HepG2 (cell line): ENCODE data around the gene MROH2A. TPM values are rescaled to one million over a fixed set of nuclear protein-coding genes. Genes with fewer than 3 reads are reported as not detected.
A peak's percentile ranks its signal among the peaks of the same experiment; 100 is the strongest.

ENCODE experiments used
- CC2D1A ChIP-seq: sonication (generic); formaldehyde crosslinking; IDR thresholded peaks from 2 replicates; pipeline ENCODE4 v1.8.1; 2023; ENCODE audit warnings: mild to moderate bottlenecking, missing genetic modification reagents
- GZF1 ChIP-seq: sonication (generic); formaldehyde crosslinking; IDR thresholded peaks from 2 replicates; pipeline ENCODE4 v1.5.1; 2020; ENCODE audit warnings: mild to moderate bottlenecking, missing genetic modification reagents
- IKZF1 ChIP-seq: fragments of 450-650 bp; IDR thresholded peaks from 2 replicates; pipeline ENCODE4 v1.7.1; 2016
- ISX ChIP-seq: sonication (generic); formaldehyde crosslinking; conservative IDR thresholded peaks from 2 replicates; pipeline ENCODE4 v1.5.0; 2020; ENCODE audit warnings: missing genetic modification reagents
- KDM2A ChIP-seq: sonication (generic); formaldehyde crosslinking; IDR thresholded peaks from 2 replicates; pipeline ENCODE4 v1.4.0; 2020; ENCODE audit warnings: low read depth, missing genetic modification reagents, borderline replicate concordance
- MAFG ChIP-seq: sonication (generic); formaldehyde crosslinking; IDR thresholded peaks from 2 replicates; pipeline ENCODE4 v1.5.1; 2020; ENCODE audit warnings: mild to moderate bottlenecking, missing genetic modification reagents
- MIXL1 ChIP-seq: IDR thresholded peaks from 2 replicates; pipeline ENCODE4 v1.6.1; 2016
- NR2F2 ChIP-seq: IDR thresholded peaks from 2 replicates; pipeline ENCODE4 v1.6.1; 2012; ENCODE audit warnings: low read depth, inconsistent platforms, borderline replicate concordance
- STAG1 ChIP-seq: sonication (generic); formaldehyde crosslinking; IDR thresholded peaks from 2 replicates; pipeline ENCODE4 v1.4.0; 2020; ENCODE audit warnings: missing genetic modification reagents
- ZNF329 ChIP-seq: sonication (generic); formaldehyde crosslinking; IDR thresholded peaks from 2 replicates; pipeline ENCODE4 v1.9.0; 2021; ENCODE audit warnings: low read depth, mild to moderate bottlenecking, missing genetic modification reagents
- ZNF598 ChIP-seq: sonication (generic); formaldehyde crosslinking; IDR thresholded peaks from 2 replicates; pipeline ENCODE4 v1.5.1; 2020; ENCODE audit warnings: mild to moderate bottlenecking, missing genetic modification reagents, borderline replicate concordance
- ZNF746 ChIP-seq: sonication (generic); formaldehyde crosslinking; IDR thresholded peaks from 2 replicates; pipeline ENCODE4 v1.8.0; 2022; ENCODE audit warnings: mild to moderate bottlenecking, missing genetic modification reagents
- ZSCAN30 ChIP-seq: sonication (generic); formaldehyde crosslinking; IDR thresholded peaks from 2 replicates; pipeline ENCODE4 v1.5.0; 2020; ENCODE audit warnings: mild to moderate bottlenecking, missing genetic modification reagents
- polyA plus RNA-seq, 8 experiments: library from polyadenylated mRNA; depleted of rRNA in 3 of 8; stranded (reverse) in 7 of 8; unstranded in 1 of 8; fragments of >200 nt; fragmentation: Illumina TruSeq in 4 of 8; extraction: Trizol in 4 of 8; gene quantifications; 2 replicates each; pipeline versions ENCODE4 v1.2.1 to v1.2.3, GENCODE V29; 2011 to 2016; ENCODE audit warnings: low read depth in 4 of 8, missing spikeins in 1 of 8, mixed read lengths in 1 of 8; ENCODE audit not compliant: insufficient read depth in 1 of 8
- total RNA-seq, 5 experiments: library from RNA; depleted of rRNA; stranded (reverse); fragments of >200 nt; fragmentation: Illumina TruSeq; extraction: Trizol; gene quantifications; 2 replicates each; pipeline ENCODE4 v1.2.3, GENCODE V29; 2016; ENCODE audit warnings: low read depth in 1 of 5
- TF ChIP-seq, protein P1 (sequence below): sonication (generic); formaldehyde crosslinking; IDR thresholded peaks from 2 replicates; pipeline ENCODE4 v1.4.0; 2020; ENCODE audit warnings: mild to moderate bottlenecking, missing genetic modification reagents
- TF ChIP-seq, protein P2 (sequence below), 2 experiments: sonication (generic) in 1 of 2; formaldehyde crosslinking in 1 of 2; IDR thresholded peaks; 2 replicates each; pipeline versions ENCODE4 v1.5.1 to v1.6.1; 2011 to 2020; ENCODE audit warnings: borderline replicate concordance in 1 of 2, low read depth in 1 of 2, low read length in 1 of 2, mild to moderate bottlenecking in 1 of 2, missing genetic modification reagents in 1 of 2, moderate library complexity in 1 of 2
- TF ChIP-seq, protein P3 (sequence below): sonication (generic); formaldehyde crosslinking; IDR thresholded peaks from 2 replicates; pipeline ENCODE4 v1.4.0; 2020; ENCODE audit warnings: missing genetic modification reagents
- TF ChIP-seq, protein P4 (sequence below): sonication (generic); formaldehyde crosslinking; IDR thresholded peaks from 2 replicates; pipeline ENCODE4 v1.9.0; 2021; ENCODE audit warnings: missing genetic modification reagents, mild to moderate bottlenecking, borderline replicate concordance
- TF ChIP-seq, protein P5 (sequence below): sonication (generic); formaldehyde crosslinking; IDR thresholded peaks from 2 replicates; pipeline ENCODE4 v1.8.0; 2022; ENCODE audit warnings: missing genetic modification reagents, low read depth, mild to moderate bottlenecking, borderline replicate concordance

MROH2A gene
- total and polyA plus RNA-seq, 2 of the 13 experiments (the other 11 are each of a cell fraction or from before 2014, with no cell fraction given): 0.03 to 0.04 TPM

DNA sequence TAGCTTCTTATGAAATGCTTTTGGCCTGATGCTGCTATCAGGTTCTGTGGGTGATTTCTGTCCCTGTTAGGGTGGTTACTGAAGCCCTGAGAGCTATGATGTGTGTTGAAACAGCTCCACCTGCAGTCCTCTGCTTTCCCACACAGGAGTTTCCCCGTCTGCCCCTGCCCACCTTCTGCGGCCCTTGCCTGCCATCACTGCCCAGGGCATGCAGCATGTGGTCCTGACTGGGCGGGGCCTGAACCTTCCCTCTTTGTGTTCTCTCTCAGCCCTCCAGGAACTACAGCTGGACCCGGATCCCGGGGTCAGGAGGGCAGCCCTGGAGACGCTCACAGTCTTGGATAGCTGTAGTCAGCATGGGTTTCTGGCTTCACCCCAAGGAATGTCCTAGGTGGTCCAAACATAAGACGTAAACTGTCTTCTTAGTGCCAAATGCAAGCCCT, 54.8 kb downstream of the MROH2A start (continued):
- TF ChIP-seq, protein P1, sequence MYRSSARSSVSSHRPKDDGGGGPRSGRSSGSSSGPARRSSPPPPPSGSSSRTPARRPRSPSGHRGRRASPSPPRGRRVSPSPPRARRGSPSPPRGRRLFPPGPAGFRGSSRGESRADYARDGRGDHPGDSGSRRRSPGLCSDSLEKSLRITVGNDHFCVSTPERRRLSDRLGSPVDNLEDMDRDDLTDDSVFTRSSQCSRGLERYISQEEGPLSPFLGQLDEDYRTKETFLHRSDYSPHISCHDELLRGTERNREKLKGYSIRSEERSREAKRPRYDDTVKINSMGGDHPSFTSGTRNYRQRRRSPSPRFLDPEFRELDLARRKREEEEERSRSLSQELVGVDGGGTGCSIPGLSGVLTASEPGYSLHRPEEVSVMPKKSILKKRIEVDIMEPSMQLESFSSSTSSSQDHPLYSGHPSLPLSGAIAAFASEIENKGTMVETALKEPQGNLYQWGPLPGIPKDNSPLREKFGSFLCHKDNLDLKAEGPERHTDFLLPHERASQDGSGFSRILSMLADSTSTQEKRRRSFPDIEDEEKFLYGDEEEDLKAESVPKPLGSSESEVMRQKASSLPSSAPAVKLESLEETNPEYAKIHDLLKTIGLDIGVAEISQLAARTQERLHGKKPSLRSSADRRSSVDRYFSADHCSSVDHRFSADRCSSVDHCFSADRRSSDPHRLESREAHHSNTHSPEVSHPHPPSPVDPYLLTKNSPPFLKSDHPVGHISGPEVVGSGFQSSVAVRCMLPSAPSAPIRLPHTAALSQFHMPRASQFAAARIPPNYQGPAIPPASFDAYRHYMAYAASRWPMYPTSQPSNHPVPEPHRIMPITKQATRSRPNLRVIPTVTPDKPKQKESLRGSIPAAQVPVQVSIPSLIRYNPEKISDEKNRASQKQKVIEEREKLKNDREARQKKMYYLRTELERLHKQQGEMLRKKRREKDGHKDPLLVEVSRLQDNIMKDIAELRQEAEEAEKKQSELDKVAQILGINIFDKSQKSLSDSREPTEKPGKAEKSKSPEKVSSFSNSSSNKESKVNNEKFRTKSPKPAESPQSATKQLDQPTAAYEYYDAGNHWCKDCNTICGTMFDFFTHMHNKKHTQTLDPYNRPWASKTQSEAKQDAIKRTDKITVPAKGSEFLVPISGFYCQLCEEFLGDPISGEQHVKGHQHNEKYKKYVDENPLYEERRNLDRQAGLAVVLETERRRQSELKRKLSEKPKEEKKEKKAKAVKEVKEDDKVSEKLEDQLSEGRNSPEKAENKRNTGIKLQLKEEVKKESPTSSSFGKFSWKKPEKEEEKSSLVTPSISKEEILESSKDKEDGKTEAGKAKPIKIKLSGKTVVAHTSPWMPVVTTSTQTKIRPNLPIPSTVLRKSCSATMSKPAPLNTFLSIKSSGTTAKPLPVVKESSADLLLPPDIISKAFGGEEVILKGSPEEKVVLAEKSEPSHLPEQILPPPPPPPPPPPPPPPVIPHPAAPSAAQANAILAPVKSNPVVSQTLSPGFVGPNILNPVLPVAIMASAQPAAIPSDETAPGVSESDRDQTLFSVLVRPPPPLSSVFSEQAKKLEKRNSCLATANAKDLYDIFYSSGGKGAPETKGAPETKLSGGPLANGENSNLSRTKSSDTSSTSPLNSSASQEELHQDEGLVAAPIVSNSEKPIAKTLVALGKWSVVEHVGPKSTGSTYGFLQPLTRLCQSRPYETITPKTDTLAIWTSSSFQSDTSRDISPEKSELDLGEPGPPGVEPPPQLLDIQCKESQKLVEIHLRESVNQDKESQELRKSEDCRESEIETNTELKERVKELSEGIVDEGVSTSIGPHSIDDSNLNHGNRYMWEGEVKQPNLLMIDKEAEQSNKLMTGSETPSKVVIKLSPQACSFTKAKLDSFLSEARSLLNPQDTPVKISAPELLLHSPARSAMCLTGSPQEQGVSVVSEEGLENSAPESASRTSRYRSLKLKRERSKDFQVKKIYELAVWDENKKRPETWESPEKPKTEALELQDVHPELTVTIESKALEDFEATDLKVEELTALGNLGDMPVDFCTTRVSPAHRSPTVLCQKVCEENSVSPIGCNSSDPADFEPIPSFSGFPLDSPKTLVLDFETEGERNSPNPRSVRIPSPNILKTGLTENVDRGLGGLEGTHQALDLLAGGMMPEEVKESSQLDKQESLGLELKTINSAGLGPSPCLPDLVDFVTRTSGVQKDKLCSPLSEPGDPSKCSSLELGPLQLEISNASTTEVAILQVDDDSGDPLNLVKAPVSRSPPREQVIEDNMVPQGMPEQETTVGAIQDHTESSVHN (CRISPR knock-in tag): no peak
- 0 out of 2 replicates have a peak, but pooled peaks have one; percentile 45 for TF ChIP-seq ZNF598 (CRISPR knock-in tag)
- TF ChIP-seq ZNF329 (CRISPR knock-in tag): no peak
- peak; percentile 89 for TF ChIP-seq STAG1 (CRISPR knock-in tag)
- TF ChIP-seq ISX (CRISPR knock-in tag): no peak
- TF ChIP-seq CC2D1A (CRISPR knock-in tag): no peak
- TF ChIP-seq ZNF746 (CRISPR knock-in tag): no peak
- TF ChIP-seq, protein P2, sequence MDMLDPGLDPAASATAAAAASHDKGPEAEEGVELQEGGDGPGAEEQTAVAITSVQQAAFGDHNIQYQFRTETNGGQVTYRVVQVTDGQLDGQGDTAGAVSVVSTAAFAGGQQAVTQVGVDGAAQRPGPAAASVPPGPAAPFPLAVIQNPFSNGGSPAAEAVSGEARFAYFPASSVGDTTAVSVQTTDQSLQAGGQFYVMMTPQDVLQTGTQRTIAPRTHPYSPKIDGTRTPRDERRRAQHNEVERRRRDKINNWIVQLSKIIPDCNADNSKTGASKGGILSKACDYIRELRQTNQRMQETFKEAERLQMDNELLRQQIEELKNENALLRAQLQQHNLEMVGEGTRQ (IDR thresholded peaks at IDR 0.05; ENCODE audit: low read depth, low read length): no peak
- TF ChIP-seq, protein P2 (CRISPR knock-in tag; IDR thresholded peaks at IDR 0.05; ENCODE audit: borderline replicate concordance): no peak
- no peak for TF ChIP-seq ZSCAN30
- TF ChIP-seq IKZF1: no peak
- TF ChIP-seq, protein P3, sequence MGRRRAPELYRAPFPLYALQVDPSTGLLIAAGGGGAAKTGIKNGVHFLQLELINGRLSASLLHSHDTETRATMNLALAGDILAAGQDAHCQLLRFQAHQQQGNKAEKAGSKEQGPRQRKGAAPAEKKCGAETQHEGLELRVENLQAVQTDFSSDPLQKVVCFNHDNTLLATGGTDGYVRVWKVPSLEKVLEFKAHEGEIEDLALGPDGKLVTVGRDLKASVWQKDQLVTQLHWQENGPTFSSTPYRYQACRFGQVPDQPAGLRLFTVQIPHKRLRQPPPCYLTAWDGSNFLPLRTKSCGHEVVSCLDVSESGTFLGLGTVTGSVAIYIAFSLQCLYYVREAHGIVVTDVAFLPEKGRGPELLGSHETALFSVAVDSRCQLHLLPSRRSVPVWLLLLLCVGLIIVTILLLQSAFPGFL (CRISPR knock-in tag): no peak
- TF ChIP-seq, protein P4, sequence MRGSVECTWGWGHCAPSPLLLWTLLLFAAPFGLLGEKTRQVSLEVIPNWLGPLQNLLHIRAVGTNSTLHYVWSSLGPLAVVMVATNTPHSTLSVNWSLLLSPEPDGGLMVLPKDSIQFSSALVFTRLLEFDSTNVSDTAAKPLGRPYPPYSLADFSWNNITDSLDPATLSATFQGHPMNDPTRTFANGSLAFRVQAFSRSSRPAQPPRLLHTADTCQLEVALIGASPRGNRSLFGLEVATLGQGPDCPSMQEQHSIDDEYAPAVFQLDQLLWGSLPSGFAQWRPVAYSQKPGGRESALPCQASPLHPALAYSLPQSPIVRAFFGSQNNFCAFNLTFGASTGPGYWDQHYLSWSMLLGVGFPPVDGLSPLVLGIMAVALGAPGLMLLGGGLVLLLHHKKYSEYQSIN (CRISPR knock-in tag): no peak
- peak; percentile 47; the same call in 1 of the 2 replicates for TF ChIP-seq KDM2A (CRISPR knock-in tag)
- no peak for TF ChIP-seq MAFG (CRISPR knock-in tag)
- no peak for TF ChIP-seq GZF1
- no peak for TF ChIP-seq MIXL1
- TF ChIP-seq, protein P5, sequence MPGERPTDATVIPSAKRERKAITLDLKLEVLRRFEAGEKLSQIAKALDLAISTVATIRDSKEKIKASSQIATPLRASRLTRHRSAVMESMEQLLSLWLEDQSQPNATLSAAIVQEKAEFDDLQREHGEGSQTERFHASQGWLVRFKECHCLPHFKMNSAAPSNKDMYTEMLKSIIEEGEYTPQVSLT: no peak
- no peak for TF ChIP-seq NR2F2
